PC-3 (cell line): ENCODE results near the gene CDK5R1. TPM values are rescaled to one million over a fixed set of nuclear protein-coding genes. Genes with fewer than 3 reads are reported as not detected.
A peak's percentile ranks its signal among the peaks of the same experiment; 100 is the strongest.
"Not testable (repeated sequence)": the region's sequence is repeated elsewhere in the genome, so short reads cannot be mapped to it uniquely, and the experiment has no call there.

ENCODE experiments used
- ATAC-seq: fragments of 200-7000 bp; cut with Tn5 transposase; 2 replicates; pipeline ENCODE4 v1.9.1; 2020; ENCODE audit warnings: mild to moderate bottlenecking, moderate library complexity
- BruUV-seq: library from RNA; stranded (reverse); fragments of 400-500 nt; replicated peaks from 2 replicates; lab custom pipeline; 2021; lab: Mats Ljungman, UMichigan
- CTCF ChIA-PET: fragments of 300-600 bp; sonication (Branson Sonifier 250); formaldehyde crosslinking; loops from one replicate; lab custom pipeline; 2022; ENCODE audit warnings: antibody characterized with exemption; lab: Charles Lee
- POLR2A ChIA-PET: fragments of 300-600 bp; sonication (Branson Sonifier 250); formaldehyde crosslinking; loops from one replicate; lab custom pipeline; 2022; ENCODE audit warnings: antibody characterized with exemption; ENCODE audit not compliant: unreplicated experiment; lab: Charles Lee
- DNase-seq: peaks from one replicate; pipeline ENCODE4 v3.0.0-alpha.2; 2015
- H2AFZ ChIP-seq: fragments of 300-600 bp; sonication (generic); 2 replicates; pipeline ENCODE4 v1.6.0; 2016; ENCODE audit warnings: antibody characterized with exemption, low read length
- H3F3A ChIP-seq: fragments of 300-600 bp; sonication (generic); one replicate; pipeline ENCODE4 v1.6.0; 2017; ENCODE audit warnings: antibody characterized with exemption, low read length, control low read depth, mild to moderate bottlenecking; ENCODE audit not compliant: unreplicated experiment
- H3K27ac ChIP-seq: fragments of 300-600 bp; sonication (generic); 2 replicates; pipeline ENCODE4 v1.5.1; 2016; ENCODE audit warnings: mild to moderate bottlenecking, low read length
- H3K27me3 ChIP-seq: fragments of 300-600 bp; sonication (generic); 2 replicates; pipeline ENCODE4 v1.6.1; 2016; ENCODE audit warnings: low read length, mixed read lengths
- H3K36me3 ChIP-seq: fragments of 300-600 bp; sonication (generic); 2 replicates; pipeline ENCODE4 v1.6.1; 2016; ENCODE audit warnings: low read depth, mixed run types, low read length, mixed read lengths
- H3K4me1 ChIP-seq: fragments of 300-600 bp; sonication (generic); 2 replicates; pipeline ENCODE4 v1.5.1; 2016; ENCODE audit warnings: low read length; ENCODE audit not compliant: insufficient read depth
- H3K4me2 ChIP-seq: fragments of 300-600 bp; sonication (generic); 2 replicates; pipeline ENCODE4 v1.6.0; 2016; ENCODE audit warnings: low read length
- H3K4me3 ChIP-seq: fragments of 300-600 bp; sonication (generic); 2 replicates; pipeline ENCODE4 v1.5.1; 2016; ENCODE audit warnings: mild to moderate bottlenecking, low read length, mixed read lengths
- H3K79me2 ChIP-seq: fragments of 300-600 bp; sonication (generic); 2 replicates; pipeline ENCODE4 v1.6.1; 2017; ENCODE audit warnings: low read length, mixed read lengths
- H3K9ac ChIP-seq: fragments of 300-600 bp; sonication (generic); 2 replicates; pipeline ENCODE4 v1.6.0; 2016; ENCODE audit warnings: mild to moderate bottlenecking, low read length
- H3K9me2 ChIP-seq: fragments of 300-600 bp; sonication (generic); replicated peaks from 2 replicates; pipeline ENCODE4 v1.6.1; 2016; ENCODE audit warnings: mixed run types, low read length, mixed read lengths
- H3K9me3 ChIP-seq: fragments of 300-600 bp; sonication (generic); 2 replicates; pipeline ENCODE4 v1.6.1; 2016; ENCODE audit warnings: low read length, mixed read lengths
- H4K20me1 ChIP-seq: fragments of 300-600 bp; sonication (generic); 2 replicates; pipeline ENCODE4 v1.6.1; 2016; ENCODE audit warnings: low read length, mixed read lengths
- CTCF ChIP-seq: fragments of 300-600 bp; sonication (generic); conservative IDR thresholded peaks from 2 replicates; pipeline ENCODE4 v1.5.1; 2017; ENCODE audit warnings: antibody characterized with exemption, low read depth, mild to moderate bottlenecking, low read length
- EZH2 ChIP-seq: fragments of 300-600 bp; sonication (generic); IDR thresholded peaks from one replicate; pipeline ENCODE4 v1.6.1; 2017; ENCODE audit warnings: antibody characterized with exemption, mild to moderate bottlenecking, low read length; ENCODE audit not compliant: unreplicated experiment
- EZH2phosphoT487 ChIP-seq: fragments of 300-600 bp; sonication (generic); IDR thresholded peaks from 2 replicates; pipeline ENCODE4 v1.6.1; 2018; ENCODE audit warnings: mild to moderate bottlenecking, antibody characterized with exemption, low read length, borderline replicate concordance
- intact Hi-C: fragments of 100-400 bp; cut with micrococcal nuclease; formaldehyde crosslinking; loops from 2 replicates; pipeline ENCODE4 v1.9.0; 2023
- total RNA-seq: library from RNA; depleted of rRNA; stranded (reverse); fragments of >200 nt; gene quantifications from 2 replicates; pipeline ENCODE4 v1.2.3, GENCODE V29; 2014

CDK5R1 gene
- total RNA-seq, 1 experiment from 2014 or later: 1.7 TPM

GRCh38 chr17:32446949-32447348 is 39.8 kb upstream of the CDK5R1 start:
- Histone ChIP-seq H3K9ac (no peak overlapping the region), H3K27me3 (no peaks in the 10 kb centered on the region), H2AFZ (no peak overlapping the region), H3F3A (no peaks in the 10 kb centered on the region), H3K4me1 (peaks cover 16% of the 10 kb centered on the region), H3K4me2 (peak overlapping the region; percentile 95), H3K79me2 (peaks cover 77% of the 10 kb centered on the region), H3K9me3 (no peaks in the 10 kb centered on the region), H3K36me3 (peaks cover 48% of the 10 kb centered on the region), H3K9me2 (no peaks in the 10 kb centered on the region), H3K27ac (no peak overlapping the region), H3K4me3 (peak overlapping the region; percentile 89), H4K20me1 (peaks cover 32% of the 10 kb centered on the region)
- no peak for DNase-seq
- intact Hi-C loops: no loop called here
- ATAC-seq: no peak
- TF ChIP-seq EZH2: no peak
- no peak for TF ChIP-seq EZH2phosphoT487
- TF ChIP-seq CTCF: no peak
- no TSS peak for BruUV-seq
- ChIA-PET CTCF (no interaction called here), POLR2A (no interaction called here)

GRCh38 chr17:32449963-32450362 is 36.8 kb upstream of the CDK5R1 start:
- H3K27ac ChIP-seq: no peak overlapping the region
- intact Hi-C loops: no loop called here
- CTCF ChIA-PET: no interaction called here
- H4K20me1 ChIP-seq: peaks cover 52% of the 10 kb centered on the region
- H3F3A ChIP-seq: no peaks in the 10 kb centered on the region
- BruUV-seq: no TSS peak
- H2AFZ ChIP-seq: no peak overlapping the region
- H3K36me3 ChIP-seq: peaks cover 78% of the 10 kb centered on the region
- DNase-seq: no peak
- H3K4me2 ChIP-seq: no peak overlapping the region
- TF ChIP-seq CTCF (no peak), EZH2phosphoT487 (no peak), EZH2 (no peak)
- POLR2A ChIA-PET: no interaction called here
- no peak for ATAC-seq
- H3K9me3 ChIP-seq: no peaks in the 10 kb centered on the region
- no peak overlapping the region for H3K4me3 ChIP-seq
- H3K79me2 ChIP-seq: peaks cover 100% of the 10 kb centered on the region
- peaks cover 16% of the 10 kb centered on the region for H3K4me1 ChIP-seq
- H3K27me3 ChIP-seq: no peaks in the 10 kb centered on the region
- no peaks in the 10 kb centered on the region for H3K9me2 ChIP-seq
- no peak overlapping the region for H3K9ac ChIP-seq

- not testable (repeated sequence) for ATAC-seq, BruUV-seq
Observed at GRCh38 chr17:32450379-32450778, 36.4 kb upstream of the CDK5R1 start.

More at GRCh38 chr17:32450379-32450778, 36.4 kb upstream of the CDK5R1 start:
- H3F3A ChIP-seq, H3K9ac ChIP-seq, H3K27me3 ChIP-seq, H3K4me3 ChIP-seq, intact Hi-C loops, DNase-seq, CTCF ChIA-PET, H3K9me3 ChIP-seq, H3K9me2 ChIP-seq, H3K27ac ChIP-seq, H3K4me2 ChIP-seq, H2AFZ ChIP-seq, POLR2A ChIA-PET: not testable (repeated sequence)
- peaks cover 82% of the 10 kb centered on the region for H3K36me3 ChIP-seq
- peaks cover 100% of the 10 kb centered on the region for H3K79me2 ChIP-seq
- H3K4me1 ChIP-seq: peaks cover 16% of the 10 kb centered on the region
- peaks cover 51% of the 10 kb centered on the region for H4K20me1 ChIP-seq
